GM18517 (cell line): ENCODE results near the gene TSPEAR.
"Not testable (repeated sequence)": the region's sequence is repeated elsewhere in the genome, so short reads cannot be mapped to it uniquely, and the experiment has no call there.

ENCODE experiments used
- ATAC-seq: cut with Tn5 transposase; IDR thresholded peaks from one replicate; pipeline ENCODE4 v1.9.1; 2021; ENCODE audit warnings: mild to moderate bottlenecking, moderate library complexity; ENCODE audit not compliant: unreplicated experiment

The TSPEAR gene

DNA sequence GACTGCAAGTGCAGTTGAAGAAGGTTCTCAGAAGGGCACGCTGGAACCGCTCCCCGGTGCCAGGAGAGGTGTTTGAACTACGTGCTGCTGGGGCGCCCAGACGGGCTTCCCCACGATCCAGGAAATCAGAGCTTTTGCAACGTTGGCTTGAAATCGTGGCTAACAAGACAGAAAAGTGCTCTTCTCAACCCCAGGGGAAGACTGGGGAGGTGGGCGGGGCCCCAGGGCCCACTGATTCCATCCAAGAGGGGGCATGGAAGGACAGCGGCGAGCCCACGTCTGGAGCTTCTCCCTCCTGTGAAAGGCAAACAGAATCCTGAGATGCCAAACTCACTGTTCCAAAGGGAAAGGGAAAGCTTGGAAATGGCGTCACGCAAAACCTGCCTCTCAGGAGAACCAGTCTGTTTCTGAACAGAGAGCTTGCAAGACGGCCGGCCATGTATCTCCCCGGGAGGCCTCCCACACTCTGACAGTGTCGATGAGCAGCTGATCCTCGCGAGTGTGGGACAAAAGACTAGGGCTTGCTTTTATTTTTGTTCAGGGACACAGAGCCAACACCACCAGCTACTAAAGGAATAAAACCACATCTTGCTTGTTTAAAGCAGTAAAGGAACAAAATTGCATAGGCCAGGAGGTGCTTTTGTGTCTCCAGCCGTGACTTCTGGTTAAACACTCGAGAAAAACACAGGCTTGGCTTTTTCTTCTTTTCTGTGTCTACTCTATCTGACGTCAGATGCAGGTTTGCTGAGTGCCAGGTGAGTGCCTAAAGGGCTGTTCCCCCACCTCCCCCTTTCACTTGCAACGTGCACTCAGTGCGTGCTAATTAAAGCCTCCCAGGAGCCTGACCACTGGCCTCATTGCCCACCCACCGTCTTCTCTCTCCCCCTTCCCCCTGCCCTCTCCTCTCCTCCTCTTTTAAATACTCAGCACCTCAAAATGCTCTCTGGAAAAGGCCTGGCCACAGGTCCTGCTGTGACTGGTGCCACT lies 214.5 kb downstream of the TSPEAR start:
- ATAC-seq: no peak

DNA sequence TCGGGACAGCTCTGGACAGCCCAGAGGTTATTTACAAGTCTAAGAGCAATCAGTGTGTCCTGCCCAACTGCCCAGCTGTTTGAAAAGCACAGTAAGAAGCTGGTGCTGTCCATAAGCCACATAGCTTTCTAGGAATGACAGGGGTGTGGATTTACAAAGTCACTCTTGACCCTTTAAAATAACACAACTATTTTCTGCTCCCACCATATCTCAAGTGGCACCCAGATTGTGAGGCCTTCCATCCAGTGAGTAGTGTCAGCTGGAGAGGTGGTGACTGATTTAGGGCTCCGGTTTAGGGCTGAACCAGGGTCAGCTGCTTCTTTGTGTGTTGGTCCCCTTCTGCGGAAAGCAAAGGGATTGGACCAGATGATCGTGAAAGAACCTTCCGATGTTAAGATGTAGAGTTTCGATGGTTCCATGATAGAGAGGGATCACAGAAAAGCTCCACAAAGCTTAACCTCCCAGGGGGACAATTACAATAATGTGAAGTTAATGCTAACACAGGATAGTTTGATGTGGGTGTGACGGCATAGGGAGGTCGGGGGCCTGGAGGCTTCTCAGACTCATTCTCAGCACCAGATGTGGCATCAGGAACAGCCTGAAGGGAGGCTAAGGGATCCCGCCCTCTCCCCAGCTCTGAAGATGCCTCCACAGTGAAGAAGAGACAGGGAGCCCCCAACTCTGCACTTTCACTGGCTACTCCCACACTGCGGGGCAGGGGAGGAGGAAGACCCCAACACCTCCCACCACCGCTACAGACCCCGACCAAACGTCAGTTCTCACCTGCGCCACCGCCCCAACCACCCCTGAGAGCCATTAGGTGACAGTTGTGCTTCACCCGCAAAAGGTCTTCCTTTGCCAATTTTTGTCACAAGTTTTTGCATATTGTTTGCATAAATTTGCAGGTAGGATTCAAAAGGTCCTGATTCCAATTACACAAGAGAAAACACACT lies 215.5 kb downstream of the TSPEAR start:
- no peak for ATAC-seq

DNA sequence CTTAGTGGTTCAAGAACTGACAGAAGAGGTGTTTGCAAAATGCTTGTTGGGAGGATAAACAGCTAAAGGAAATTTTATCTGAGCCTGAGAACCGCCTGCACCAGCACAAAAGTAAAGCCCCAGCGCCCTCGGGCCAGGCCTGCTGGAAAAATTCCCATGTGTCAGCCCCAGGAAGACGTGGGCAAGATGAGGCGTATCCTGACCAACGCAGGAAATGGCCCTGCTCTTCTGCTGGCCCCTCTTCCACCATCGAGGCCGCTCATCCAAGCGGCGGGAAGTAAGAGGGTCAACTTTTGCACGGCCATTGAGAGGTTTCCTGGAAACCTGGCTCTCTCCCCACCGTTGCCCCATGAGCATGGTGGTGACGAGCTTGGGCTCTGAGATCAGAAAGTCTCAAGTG lies 216.4 kb downstream of the TSPEAR start:
- no peak for ATAC-seq

DNA sequence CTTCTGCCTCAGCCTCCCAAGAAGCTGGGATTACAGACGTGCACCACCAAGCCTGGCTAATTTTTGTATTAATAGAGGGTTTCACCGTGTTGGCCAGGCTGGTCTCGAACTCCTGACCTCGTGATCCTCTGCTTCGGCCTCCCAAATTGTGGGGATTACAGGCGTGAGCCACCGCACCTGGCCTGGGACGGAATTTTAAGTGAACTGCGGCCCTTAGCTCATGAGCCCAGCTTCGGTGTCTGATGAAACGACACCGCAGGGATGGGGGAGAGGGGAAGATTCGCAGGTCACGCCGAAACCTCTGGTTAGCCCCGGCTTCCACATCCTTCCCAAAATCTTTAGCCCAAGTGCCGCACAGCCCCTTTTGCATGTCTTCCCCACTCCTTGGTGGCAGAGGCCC lies 217.0 kb downstream of the TSPEAR start:
- no peak for ATAC-seq

DNA sequence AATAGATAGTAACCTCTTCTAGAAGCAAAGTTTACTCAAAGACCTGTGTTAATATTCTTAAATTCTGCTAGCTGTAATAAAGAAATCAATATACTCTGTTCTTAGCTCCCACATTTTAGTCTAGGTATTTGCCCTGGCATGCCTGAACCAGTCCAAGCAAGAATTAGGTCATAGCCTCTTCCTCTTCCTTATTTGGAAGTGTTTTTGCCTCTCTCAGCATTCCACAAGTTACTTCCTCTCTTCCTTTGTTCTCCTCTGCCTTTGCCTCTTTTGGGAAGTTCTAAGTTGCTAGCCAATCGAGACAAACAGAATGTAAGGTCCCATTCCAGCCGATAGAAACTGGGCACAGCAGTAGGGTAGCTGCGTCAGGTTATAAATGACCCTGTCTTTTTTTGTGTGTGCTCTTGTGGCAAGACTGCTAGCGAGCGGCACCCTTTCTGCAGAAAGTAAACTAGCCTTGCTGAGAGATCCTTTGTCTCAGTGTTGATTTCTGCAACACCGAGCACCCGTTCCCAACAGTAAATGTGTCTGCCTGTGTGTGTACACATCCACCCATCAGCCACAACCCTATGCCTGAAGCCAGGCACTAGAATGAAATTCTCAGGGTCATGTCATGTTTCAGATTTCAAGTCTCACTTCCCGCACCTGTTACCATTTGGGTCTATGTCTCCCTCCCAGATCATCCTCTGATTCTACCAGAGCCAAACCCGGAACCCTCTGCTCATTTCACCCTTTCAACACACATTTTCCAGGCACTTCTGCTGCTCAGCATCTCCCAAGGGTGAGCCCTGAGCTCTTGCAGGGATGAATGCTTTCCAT lies 218.6 kb downstream of the TSPEAR start:
- ATAC-seq: no peak

DNA sequence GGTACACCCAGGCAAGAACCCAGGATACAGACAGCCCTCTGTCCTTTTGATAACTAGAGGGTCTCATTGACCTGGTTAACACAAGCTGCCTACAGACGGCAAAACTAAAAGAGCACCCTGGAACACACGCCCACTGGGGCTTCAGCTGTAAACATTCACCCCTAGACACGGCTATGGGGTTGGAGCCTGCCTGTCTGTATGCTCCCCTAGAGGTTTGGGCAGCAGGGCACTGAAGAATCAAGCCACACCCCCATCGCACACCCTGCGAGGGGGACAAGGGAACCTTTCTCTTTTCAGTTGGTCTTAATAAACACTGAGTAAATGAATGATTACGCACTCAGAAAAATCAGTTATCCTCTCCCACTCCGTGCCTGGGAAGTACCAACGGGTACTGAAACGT lies 220.6 kb downstream of the TSPEAR start:
- ATAC-seq: no peak

DNA sequence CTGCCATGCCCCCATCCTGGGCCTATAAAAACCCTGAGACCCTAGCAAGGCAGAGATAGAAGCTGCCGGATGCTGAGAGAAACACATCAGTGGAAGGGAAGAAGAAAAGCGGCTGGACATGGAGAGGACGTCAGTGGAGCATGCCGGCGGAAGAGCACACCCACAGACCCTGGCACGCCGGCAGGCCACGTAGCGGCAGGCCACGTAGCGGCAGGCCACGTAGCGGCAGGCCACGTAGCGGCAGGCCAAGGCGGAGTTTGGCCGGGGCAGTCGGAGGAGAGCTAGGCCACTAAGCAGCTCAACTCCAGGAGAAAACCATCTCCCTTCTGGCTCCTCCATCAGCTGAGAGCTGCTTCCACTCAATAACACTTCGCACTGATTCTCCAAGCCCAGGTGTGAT lies 221.0 kb downstream of the TSPEAR start:
- ATAC-seq: no peak

DNA sequence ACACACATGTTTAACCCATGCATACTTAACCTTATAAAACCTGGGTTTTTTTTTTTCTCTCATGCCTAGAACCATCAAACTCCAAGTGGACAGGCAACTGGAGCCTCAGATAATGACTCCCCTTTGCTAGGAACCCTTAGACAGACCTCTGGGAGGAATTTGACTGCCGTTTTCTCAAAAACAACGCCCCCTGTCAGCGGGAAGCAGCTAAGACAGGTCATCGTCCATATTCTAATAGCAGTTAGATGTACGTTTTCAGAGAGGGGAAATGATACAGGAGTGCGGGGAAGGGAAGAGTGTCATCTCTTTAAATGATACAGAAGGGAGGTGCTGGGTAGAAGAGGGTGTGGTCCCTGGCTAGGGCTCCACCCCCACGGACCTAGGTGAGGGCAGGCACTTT lies 221.4 kb downstream of the TSPEAR start:
- ATAC-seq: no peak

DNA sequence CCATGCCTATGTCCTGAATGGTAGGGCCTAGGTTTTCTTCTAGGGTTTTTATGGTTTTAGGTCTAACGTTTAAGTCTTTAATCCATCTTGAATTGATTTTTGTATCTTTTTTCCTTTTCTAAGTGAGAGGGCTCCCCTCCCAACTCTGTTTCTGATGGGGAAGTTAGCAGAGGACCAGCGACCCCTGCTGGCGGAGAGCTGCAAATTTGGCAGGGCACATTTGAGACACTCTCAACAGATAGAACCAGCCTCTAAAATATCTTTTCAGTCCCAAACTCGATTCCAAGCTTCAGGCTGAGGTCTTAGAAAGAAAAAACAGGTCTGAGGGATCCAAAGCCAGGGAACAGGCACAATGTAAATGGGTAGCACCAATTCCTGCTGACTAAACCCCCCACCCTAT lies 223.5 kb downstream of the TSPEAR start:
- ATAC-seq: no peak

DNA sequence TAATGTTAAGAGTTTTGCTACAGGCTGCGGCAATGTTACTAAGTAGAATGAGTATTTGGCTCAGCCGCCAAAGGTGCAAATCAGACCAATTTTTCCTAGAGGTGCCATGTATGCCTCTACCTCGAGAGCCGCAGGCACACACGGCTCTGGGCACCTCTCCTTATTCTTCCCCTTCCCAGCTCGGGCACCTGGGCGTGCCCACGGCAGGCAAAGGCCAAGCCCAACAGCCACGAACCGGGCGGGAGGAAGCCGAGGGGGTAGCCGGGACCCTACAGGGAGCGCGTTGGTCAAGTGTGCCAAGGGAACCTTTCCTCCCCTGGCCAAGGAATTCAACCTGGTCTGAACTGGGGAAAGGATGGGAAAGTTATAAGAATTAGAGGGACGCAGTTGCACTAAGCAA lies 225.1 kb downstream of the TSPEAR start:
- no peak for ATAC-seq

DNA sequence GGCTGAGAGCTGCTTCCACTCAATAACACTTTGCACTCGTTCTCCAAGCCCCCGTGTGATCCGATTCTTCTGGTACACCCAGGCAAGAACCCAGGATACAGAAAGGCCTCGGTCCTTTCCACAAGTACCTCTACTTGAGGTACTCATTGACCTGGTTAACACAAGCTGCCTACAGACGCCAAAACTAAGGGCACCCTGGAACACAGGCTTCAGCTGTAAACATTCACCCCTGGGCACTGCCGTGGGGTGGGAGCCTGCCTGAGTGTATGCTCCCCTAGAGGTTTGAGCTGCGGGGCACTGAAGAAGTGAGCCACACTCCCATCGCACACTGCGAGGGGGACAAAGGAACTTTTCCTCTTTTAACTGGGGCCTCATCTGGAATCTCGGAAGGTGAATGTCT lies 225.6 kb downstream of the TSPEAR start:
- no peak for ATAC-seq

DNA sequence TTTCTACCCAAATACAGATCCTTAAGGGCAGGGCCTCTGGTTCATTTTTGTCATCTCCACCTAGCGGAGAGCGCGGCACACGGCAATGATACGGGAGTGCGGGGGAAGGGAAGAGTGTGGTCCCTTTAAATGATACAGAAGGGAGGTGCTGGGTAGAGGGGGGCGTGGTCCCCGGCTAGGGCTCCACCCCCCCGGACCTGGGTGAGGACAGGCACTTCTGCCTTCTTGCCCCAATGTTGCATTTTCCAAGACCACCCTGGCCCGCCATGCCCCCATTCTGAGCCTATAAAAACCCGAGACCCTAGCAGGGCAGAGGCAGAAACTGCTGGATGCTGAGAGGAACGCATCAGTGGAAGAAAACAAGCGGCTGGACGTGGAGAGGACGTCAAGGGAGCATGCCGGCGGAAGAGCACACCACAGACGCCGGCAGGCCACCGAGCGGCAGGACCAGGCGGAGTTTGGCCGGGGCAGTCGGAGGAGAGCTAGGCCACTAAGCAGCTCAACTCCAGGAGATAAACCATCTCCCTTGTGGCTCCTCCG lies 226.0 kb downstream of the TSPEAR start:
- no peak for ATAC-seq

DNA sequence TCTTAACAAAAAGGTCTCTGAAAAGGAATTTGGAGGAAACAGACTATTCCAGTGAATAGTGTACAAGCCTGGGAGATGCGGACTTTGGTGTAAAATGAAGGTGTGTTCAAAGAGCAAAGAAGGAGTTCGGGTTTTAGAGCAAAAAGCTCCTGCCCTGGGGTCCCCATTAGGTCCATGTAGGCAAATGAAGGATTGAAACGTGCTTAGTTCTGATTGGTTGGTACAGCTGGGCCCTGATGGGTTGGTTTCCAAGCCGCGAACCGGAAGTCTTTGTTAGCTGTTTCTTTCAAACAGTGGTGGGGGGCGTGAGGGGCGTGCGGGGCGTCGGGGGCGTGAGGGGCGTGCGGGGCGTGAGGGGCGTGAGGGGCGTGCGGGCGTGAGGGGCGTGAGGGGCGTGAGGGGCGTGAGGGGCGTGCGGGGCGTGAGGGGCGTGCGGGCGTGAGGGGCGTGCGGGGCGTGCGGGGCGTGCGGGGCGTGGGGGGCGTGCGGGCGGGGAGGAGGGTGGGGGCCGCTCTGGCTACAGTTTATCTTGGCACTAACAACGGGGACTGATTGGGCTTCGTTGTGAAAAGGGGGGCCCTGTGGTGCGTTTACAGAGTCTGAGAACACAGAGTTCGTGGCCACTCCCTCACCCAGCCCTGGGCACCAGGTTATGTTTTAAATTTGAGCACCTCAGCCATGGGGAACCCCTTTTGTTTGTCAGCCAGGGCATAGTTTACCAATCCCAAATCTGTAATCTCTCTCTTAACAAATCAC lies 226.7 kb downstream of the TSPEAR start:
- no peak for ATAC-seq

DNA sequence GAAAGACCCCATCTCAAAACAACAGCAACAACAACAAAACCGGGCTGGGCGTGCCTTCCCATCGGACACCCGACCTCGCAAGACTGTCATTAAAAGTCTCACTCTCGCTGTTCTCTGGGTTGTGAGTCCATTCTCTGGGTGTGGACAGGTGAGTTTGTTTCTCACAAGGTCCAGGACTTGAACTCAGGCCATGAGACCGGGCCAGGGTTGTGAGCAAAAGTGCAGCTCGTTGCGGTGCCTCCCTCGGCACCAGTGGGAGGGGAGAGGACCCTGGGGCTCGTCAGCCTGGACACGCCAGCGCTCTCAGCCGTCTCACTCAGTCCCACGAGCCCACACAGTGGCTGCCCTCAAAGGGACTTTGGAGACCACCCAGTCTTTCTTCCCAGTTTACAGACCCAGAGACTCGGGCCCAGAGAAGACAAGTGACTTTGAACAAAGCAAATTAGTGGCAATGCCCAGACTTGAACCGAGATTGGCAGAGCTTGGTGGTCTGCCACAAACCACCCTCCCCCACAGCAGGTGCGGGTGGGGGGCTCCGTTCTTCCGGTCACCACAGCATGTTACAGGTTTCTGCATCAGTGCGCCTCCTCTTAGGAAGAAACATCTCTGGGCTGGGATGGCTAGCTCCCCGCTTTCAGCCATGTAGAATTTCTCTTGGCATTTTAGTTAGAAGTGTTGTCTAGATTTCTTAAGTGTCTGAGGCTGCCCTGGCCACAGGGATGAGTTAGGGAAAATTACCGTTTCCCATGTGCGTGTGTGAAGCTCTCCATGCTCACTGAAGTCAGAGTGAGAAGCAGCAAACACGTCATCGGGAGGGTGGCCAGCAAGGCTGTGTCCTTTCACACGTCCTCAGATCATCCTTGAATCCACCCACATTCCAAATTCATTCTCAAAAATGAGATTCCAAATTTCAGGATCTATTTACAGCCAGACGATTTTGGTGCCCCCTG lies 227.8 kb downstream of the TSPEAR start:
- no peak for ATAC-seq

DNA sequence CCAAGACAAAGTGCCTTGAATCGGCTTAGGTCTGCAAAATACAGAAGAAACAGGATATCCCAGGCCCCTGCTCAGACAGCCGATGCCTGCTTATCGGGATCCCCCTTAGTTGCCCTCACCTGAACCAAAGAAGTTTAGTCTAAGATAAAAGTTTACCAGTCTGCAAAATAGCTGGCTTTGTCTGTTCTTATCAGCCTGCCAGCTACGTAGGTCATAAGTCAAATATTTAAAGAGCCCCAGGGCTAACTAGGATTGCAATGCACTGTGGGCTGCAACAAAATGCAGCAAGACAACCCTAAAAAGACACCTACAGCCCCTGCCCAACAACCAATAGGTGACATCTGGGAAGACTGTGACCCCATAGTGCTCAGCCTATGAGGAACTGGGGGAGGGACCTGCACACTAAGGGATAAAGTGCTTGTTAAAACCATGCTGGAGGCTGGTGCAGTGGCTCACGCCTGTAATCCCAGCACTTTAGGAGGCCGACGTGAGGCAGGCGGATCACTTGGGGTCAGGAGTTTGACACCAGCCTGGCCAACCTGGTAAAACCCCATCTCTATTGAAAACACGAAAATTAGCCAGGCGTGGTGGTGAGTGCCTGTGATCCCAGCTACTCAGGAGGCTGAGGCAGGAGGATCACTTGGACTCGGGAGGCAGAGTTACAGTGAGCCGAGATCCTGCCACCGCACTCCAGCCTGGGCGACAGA lies 228.6 kb downstream of the TSPEAR start:
- no peak for ATAC-seq

DNA sequence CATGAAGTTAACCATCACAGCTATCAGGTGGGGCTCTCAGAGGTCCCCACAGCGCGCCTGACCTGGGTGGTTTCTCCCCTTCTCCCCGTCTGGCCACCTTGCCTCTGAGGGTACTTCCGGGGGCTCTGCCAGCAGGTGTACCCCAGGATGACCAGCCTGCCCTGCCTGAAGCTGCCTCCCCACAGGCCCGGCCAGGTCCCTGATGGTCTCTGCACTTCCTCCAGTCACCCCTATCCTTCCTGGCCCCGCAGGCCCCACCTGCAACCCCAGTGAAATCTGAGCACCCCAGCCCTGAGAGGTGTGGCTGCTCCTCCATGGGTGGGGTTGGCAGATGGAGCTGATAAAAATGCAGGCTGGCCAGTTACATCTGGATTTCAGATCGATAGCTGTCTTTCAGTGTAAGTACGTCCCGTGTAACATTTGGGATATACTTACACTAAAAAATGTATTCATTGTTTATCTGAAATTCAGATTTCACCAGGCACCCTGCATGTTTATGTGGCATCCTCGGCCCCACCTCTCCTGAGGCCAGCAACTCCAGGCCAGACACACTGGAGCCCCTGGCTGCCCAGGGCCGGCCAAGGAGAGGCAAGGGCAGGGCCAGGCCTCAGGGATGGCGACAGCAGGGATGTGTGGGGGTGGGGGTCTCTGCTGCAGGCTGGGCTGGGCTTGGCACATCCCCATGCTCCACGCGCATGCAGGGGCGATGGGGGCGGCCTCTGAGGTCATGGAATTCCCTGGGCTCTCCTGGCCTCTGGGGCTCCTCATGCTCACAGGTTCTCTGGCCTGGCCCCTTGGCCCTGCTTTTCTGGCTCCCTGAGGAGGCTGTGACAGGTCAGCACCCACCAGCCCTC lies 230.9 kb downstream of the TSPEAR start:
- no peak for ATAC-seq

DNA sequence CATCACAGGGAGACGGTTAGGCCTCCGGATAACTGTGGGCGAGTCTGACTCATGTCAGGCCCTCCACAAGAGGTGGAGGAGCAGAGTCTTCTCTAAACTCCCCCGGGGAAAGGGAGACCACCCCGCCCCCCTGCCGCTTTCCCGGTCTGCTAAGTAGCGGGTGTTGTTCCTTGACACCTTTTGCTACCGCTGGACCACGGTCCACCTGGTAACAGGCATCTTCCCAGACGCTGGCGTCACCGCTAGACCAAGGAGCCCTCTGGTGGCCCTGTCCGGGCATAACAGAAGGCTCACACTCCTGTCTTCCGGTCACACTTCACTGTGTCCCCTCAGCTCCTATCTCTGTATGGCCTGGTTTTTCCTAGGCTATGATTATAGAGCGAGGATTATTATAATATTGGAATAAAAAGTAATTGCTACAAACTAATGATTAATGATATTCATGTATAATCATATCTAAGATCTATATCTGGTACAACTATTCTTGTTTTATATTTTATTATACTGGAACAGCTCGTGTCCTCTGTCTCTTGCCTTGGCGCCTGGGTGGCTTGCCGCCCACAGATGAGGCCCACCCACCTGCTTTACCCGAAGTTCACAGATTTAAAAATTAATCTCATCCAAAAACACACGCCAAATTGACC lies 231.7 kb downstream of the TSPEAR start:
- not testable (repeated sequence) for ATAC-seq
